Muscle of leg (tissue), 16 donors: ENCODE data around the gene GMIP. TPM values are rescaled to one million over a fixed set of nuclear protein-coding genes. Genes with fewer than 3 reads are reported as not detected.
"Not testable (repeated sequence)": the region's sequence is repeated elsewhere in the genome, so short reads cannot be mapped to it uniquely, and the experiment has no call there.

Experiments
- DNase-seq: peaks from one replicate; pipeline ENCODE4 v3.0.0; 2013
- H3K27ac ChIP-seq: one replicate; pipeline ENCODE4 v1.5.1; 2013; ENCODE audit warnings: mild to moderate bottlenecking, low read length, control low read depth
- H3K27me3 ChIP-seq: one replicate; pipeline ENCODE4 v1.6.1; 2013; ENCODE audit warnings: low read length; ENCODE audit not compliant: control insufficient read depth, insufficient read depth
- H3K36me3 ChIP-seq: one replicate; pipeline ENCODE4 v1.6.1; 2013; ENCODE audit warnings: low read length; ENCODE audit not compliant: control insufficient read depth, insufficient read depth
- H3K4me1 ChIP-seq: one replicate; pipeline ENCODE4 v1.6.1; 2013; ENCODE audit warnings: low read length; ENCODE audit not compliant: control insufficient read depth, insufficient read depth
- H3K4me3 ChIP-seq: one replicate; pipeline ENCODE4 v1.5.1; 2013; ENCODE audit warnings: low read length, control low read depth
- H3K9me3 ChIP-seq: replicated peaks from 2 replicates; pipeline ENCODE4 v1.6.1; 2013; ENCODE audit warnings: low read depth, low read length; ENCODE audit not compliant: control insufficient read depth
- WGBS: methylation state at CpG from one replicate; pipeline ENCODE4 v1.1.5; 2013; ENCODE audit warnings: missing lambda C conversion rate; ENCODE audit not compliant: insufficient coverage; 5-methylcytosine and 5-hydroxymethylcytosine counted together
- long read RNA-seq, 11 donors: transcript quantifications; one replicate each; lab custom pipeline, GENCODE V29; 2026
- polyA plus RNA-seq, 8 donors: library from polyadenylated mRNA; unstranded; fragments of 120-200 nt; gene quantifications; one replicate each; pipeline versions ENCODE4 v1.2.1 to v1.2.3, GENCODE V29; 2013; ENCODE audit warnings: inconsistent platforms in 1 of 8, low replicate concordance in 1 of 8; ENCODE audit not compliant: insufficient read length in 8 of 8, insufficient read depth in 1 of 8
- total RNA-seq: library from RNA; stranded (reverse); fragments of 120-200 nt; gene quantifications from one replicate; pipeline ENCODE4 v1.2.4, GENCODE V29; 2013

Gene GMIP
- total RNA-seq, result 2.0 TPM
- polyA plus RNA-seq, result 1 to 10 TPM; 2.3 to 5.1 (median 3.6) TPM
- long read RNA-seq, donor 1, result 0 reads
- long read RNA-seq, donor 2, result 0 reads
- long read RNA-seq, donor 3, result 0 reads
- long read RNA-seq, donor 4, result 0 reads
- long read RNA-seq, donor 5, partial matches to known transcripts, result 0 of 1 reads
- long read RNA-seq, donor 5, other reads (novel, unspliced or antisense), result 0 of 1 reads
- long read RNA-seq, donor 6, result 0 reads
- long read RNA-seq, donor 7, result 0 reads
- long read RNA-seq, donor 8, result 0 reads
- long read RNA-seq, donor 9, result 0 reads
- long read RNA-seq, donor 10, result 0 reads
- long read RNA-seq, donor 11, result 0 reads

GRCh38 chr19:19643158-19644053 lies at the start of gene GMIP:
Gene GMIP, minus strand, starts transcription at chr19:19643657. Its CDS starts 128 bp downstream, at chr19:19643529.
- H3K36me3 ChIP-seq, result peaks cover 36% of the 10 kb centered on the region
- H3K27me3 ChIP-seq, result peaks cover 5% of the 10 kb centered on the region
- H3K9me3 ChIP-seq, result no peaks in the 10 kb centered on the region
- H3K27ac ChIP-seq, result no peak within 1 kb of the TSS
- under 1% methylated on average over 44 of the region's 50 CpGs for WGBS
- peaks cover 17% of the 10 kb centered on the region for H3K4me1 ChIP-seq
- DNase-seq, result peak; percentile 67
- peak within 1 kb of the TSS; percentile 69 for H3K4me3 ChIP-seq

DNA sequence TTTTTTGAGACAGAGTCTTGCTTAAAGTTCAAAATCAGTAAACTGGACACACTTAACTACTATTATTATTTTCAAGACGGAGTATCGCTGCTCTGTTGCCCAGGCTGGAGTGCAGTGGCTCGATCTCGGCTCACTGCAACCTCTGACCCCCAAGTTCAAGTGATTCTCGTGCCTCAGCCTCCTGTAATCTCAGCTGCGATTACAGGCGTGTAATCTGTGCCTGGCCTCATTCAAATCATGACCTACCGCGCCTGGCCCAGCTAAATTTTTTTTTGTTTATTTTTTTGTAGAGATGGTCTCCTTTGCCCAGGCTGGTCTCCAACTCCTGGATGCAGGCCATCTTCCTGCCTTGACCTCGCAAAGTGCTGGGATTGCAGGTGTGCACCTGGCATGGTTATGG lies 48.2 kb upstream of the GMIP start:
- Histone ChIP-seq H3K36me3 (no peaks in the 10 kb centered on the region), H3K4me1 (no peaks in the 10 kb centered on the region), H3K27ac (no peak overlapping the region), H3K9me3 (no peaks in the 10 kb centered on the region), H3K4me3 (no peak overlapping the region), H3K27me3 (no peaks in the 10 kb centered on the region)
- WGBS, result 88% methylated on average over 8 of the region's 10 CpGs
- DNase-seq, result no peak

GRCh38 chr19:19689023-19689422 lies 45.6 kb upstream of the GMIP start:
- H3K27ac ChIP-seq, H3K27me3 ChIP-seq, H3K36me3 ChIP-seq, H3K9me3 ChIP-seq, H3K4me3 ChIP-seq, DNase-seq, H3K4me1 ChIP-seq: not testable (repeated sequence)
- no CpG with 5 or more reads among the region's 10 CpGs for WGBS

- H3K36me3 ChIP-seq, result no peaks in the 10 kb centered on the region
- H3K27ac ChIP-seq, result no peak overlapping the region
- H3K4me3 ChIP-seq, result no peak overlapping the region
- H3K4me1 ChIP-seq, result no peaks in the 10 kb centered on the region
- no peak for DNase-seq
- WGBS, result 67% methylated on average over 1 of the region's 3 CpGs
- H3K27me3 ChIP-seq, result no peaks in the 10 kb centered on the region
- H3K9me3 ChIP-seq, result peaks cover 6% of the 10 kb centered on the region
Measured at GRCh38 chr19:19687090-19687489, 43.6 kb upstream of the GMIP start.

GRCh38 chr19:19686580-19686979 lies 43.1 kb upstream of the GMIP start:
- Histone ChIP-seq H3K27ac (no peak overlapping the region), H3K27me3 (no peaks in the 10 kb centered on the region), H3K36me3 (no peaks in the 10 kb centered on the region), H3K4me3 (no peak overlapping the region), H3K9me3 (peaks cover 6% of the 10 kb centered on the region), H3K4me1 (no peaks in the 10 kb centered on the region)
- 88% methylated on average over 5 of the region's 6 CpGs for WGBS
- no peak for DNase-seq

DNA sequence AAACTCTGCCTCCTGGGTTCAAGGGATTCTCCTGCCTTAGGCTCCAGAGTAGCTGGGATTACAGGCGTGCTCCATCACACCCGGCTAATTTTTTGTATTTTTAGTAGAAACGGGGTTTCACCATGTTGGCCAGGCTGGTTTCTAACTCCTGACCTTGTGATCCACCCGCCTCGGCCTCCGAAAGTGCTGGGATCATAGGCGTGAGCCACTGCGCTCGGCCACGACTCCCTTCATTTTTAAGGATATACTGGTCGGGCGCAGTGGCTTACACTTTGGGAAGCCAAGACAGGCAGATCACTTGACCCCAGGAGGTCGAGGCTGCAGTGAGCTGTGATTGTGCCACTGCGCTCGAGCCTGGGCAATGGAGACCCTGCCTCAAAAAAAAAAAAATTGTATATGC lies 42.7 kb upstream of the GMIP start:
- not testable (repeated sequence) for H3K4me3 ChIP-seq, H3K27me3 ChIP-seq, H3K9me3 ChIP-seq, DNase-seq, H3K27ac ChIP-seq, H3K4me1 ChIP-seq, H3K36me3 ChIP-seq
- 96% methylated on average over 12 of the region's 15 CpGs for whole genome bisulfite sequencing

DNA sequence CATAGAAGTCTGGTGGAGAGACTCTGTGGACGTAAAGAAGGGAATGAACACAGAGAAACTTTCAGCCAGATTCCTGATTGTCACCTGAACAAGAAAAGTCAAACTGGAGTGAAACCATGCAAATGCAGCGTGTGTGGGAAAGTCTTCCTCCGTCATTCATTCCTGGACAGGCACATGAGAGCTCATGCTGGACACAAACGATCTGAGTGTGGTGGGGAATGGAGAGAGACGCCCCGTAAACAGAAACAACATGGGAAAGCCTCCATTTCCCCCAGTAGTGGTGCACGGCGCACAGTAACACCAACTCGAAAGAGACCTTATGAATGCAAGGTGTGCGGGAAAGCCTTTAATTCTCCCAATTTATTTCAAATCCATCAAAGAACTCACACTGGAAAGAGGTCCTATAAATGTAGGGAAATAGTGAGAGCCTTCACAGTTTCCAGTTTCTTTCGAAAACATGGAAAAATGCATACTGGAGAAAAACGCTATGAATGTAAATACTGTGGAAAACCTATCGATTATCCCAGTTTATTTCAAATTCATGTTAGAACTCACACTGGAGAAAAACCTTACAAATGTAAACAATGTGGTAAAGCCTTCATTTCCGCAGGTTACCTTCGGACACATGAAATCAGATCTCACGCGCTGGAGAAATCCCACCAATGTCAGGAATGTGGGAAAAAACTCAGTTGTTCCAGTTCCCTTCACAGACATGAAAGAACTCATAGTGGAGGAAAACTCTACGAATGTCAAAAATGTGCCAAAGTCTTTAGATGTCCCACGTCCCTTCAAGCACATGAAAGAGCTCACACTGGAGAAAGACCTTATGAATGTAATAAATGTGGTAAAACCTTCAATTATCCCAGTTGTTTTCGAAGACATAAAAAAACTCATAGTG lies 36.0 kb upstream of the GMIP start:
- no peak for DNase-seq
- 100% methylated on average over 6 of the region's 20 CpGs for WGBS
- Histone ChIP-seq H3K36me3 (peaks cover 20% of the 10 kb centered on the region), H3K27me3 (no peaks in the 10 kb centered on the region), H3K4me1 (no peaks in the 10 kb centered on the region), H3K4me3 (no peak overlapping the region), H3K27ac (no peak overlapping the region), H3K9me3 (peaks cover 4% of the 10 kb centered on the region)

GRCh38 chr19:19677579-19677978 lies 34.1 kb upstream of the GMIP start:
- Histone ChIP-seq H3K27ac (no peak overlapping the region), H3K4me1 (no peaks in the 10 kb centered on the region), H3K9me3 (peaks cover 4% of the 10 kb centered on the region), H3K27me3 (no peaks in the 10 kb centered on the region), H3K36me3 (peaks cover 20% of the 10 kb centered on the region), H3K4me3 (no peak overlapping the region)
- WGBS, result 92% methylated on average over 2 of the region's 7 CpGs
- DNase-seq, result no peak

GRCh38 chr19:19674315-19674714 lies 30.9 kb upstream of the GMIP start:
- peaks cover 12% of the 10 kb centered on the region for H3K36me3 ChIP-seq
- peaks cover 3% of the 10 kb centered on the region for H3K9me3 ChIP-seq
- DNase-seq, result no peak
- H3K27me3 ChIP-seq, result no peaks in the 10 kb centered on the region
- H3K27ac ChIP-seq, result no peak overlapping the region
- H3K4me3 ChIP-seq, result no peak overlapping the region
- WGBS, result no CpG with 5 or more reads among the region's 6 CpGs
- peaks cover 6% of the 10 kb centered on the region for H3K4me1 ChIP-seq
